HFFc6 (cell line): ENCODE data around the gene STK33. TPM values are rescaled to one million over a fixed set of nuclear protein-coding genes. Genes with fewer than 3 reads are reported as not detected.

Source experiments
- DNase-seq: peaks from one replicate; pipeline ENCODE4 v3.0.0-alpha.2; 2018
- H3K27ac Mint-ChIP-seq: 2 replicates; pipeline ENCODE4 v1.8.0; 2020; ENCODE audit warnings: mild to moderate bottlenecking, mixed read lengths
- H3K27me3 Mint-ChIP-seq: 2 replicates; pipeline ENCODE4 v1.8.0; 2021; ENCODE audit warnings: mild to moderate bottlenecking, moderate library complexity, mixed read lengths; ENCODE audit not compliant: insufficient read depth
- H3K36me3 Mint-ChIP-seq: 2 replicates; pipeline ENCODE4 v1.8.0; 2021; ENCODE audit warnings: low read depth, mixed read lengths
- H3K4me1 Mint-ChIP-seq: 2 replicates; pipeline ENCODE4 v1.8.0; 2020; ENCODE audit warnings: low read depth, mixed read lengths
- H3K4me3 Mint-ChIP-seq: 2 replicates; pipeline ENCODE4 v1.8.0; 2020; ENCODE audit warnings: mild to moderate bottlenecking, moderate library complexity, mixed read lengths
- H3K9me3 Mint-ChIP-seq: 2 replicates; pipeline ENCODE4 v1.8.0; 2020; ENCODE audit warnings: mild to moderate bottlenecking, mixed read lengths
- CTCF ChIP-seq: fragments of 200-600 bp; sonication (generic); IDR thresholded peaks from 2 replicates; pipeline ENCODE4 v1.5.0; 2021; ENCODE audit warnings: antibody characterized with exemption, mild to moderate bottlenecking
- total RNA-seq, 6 experiments: library from RNA; stranded (reverse); fragmentation: NEBNext Ultra II Directional; extraction: Animal tissue kit (Norgen Biotek cat#: 25700); gene quantifications; 2 replicates in 1 of 6; 3 replicates in 5 of 6; pipeline ENCODE4 v1.2.3, GENCODE V29; 2021

Gene STK33
- total RNA-seq, 6 experiments from 2014 or later = 0.73 to 4.0 (median 3.8) TPM; not detected in 1

GRCh38 chr11:8390851-8391612 is 203.0 kb downstream of the STK33 start:
- no peaks in the 10 kb centered on the region for H3K4me1 Mint-ChIP-seq
- no peak for TF ChIP-seq CTCF
- no peaks in the 10 kb centered on the region for H3K9me3 Mint-ChIP-seq
- H3K27ac Mint-ChIP-seq = no peak overlapping the region
- DNase-seq = no peak
- peaks cover 11% of the 10 kb centered on the region for H3K27me3 Mint-ChIP-seq
- H3K36me3 Mint-ChIP-seq = no peaks in the 10 kb centered on the region
- no peak overlapping the region for H3K4me3 Mint-ChIP-seq

GRCh38 chr11:8389029-8389996 is 204.7 kb downstream of the STK33 start:
- no peak overlapping the region for H3K27ac Mint-ChIP-seq
- no peak overlapping the region for H3K4me3 Mint-ChIP-seq
- peaks cover 13% of the 10 kb centered on the region for H3K27me3 Mint-ChIP-seq
- no peak for TF ChIP-seq CTCF
- H3K4me1 Mint-ChIP-seq = no peaks in the 10 kb centered on the region
- no peak for DNase-seq
- no peaks in the 10 kb centered on the region for H3K36me3 Mint-ChIP-seq
- H3K9me3 Mint-ChIP-seq = no peaks in the 10 kb centered on the region

GRCh38 chr11:8387693-8388092 is 206.3 kb downstream of the STK33 start:
- TF ChIP-seq CTCF = no peak
- no peaks in the 10 kb centered on the region for H3K36me3 Mint-ChIP-seq
- H3K4me1 Mint-ChIP-seq = peaks cover 4% of the 10 kb centered on the region
- no peak for DNase-seq
- H3K27me3 Mint-ChIP-seq = peaks cover 13% of the 10 kb centered on the region
- H3K4me3 Mint-ChIP-seq = no peak overlapping the region
- no peak overlapping the region for H3K27ac Mint-ChIP-seq
- H3K9me3 Mint-ChIP-seq = no peaks in the 10 kb centered on the region

GRCh38 chr11:8387141-8387540 is 206.9 kb downstream of the STK33 start:
- peaks cover 8% of the 10 kb centered on the region for H3K4me1 Mint-ChIP-seq
- H3K27ac Mint-ChIP-seq = no peak overlapping the region
- no peak for DNase-seq
- H3K36me3 Mint-ChIP-seq = no peaks in the 10 kb centered on the region
- no peak overlapping the region for H3K4me3 Mint-ChIP-seq
- TF ChIP-seq CTCF = no peak
- peaks cover 13% of the 10 kb centered on the region for H3K27me3 Mint-ChIP-seq
- H3K9me3 Mint-ChIP-seq = no peaks in the 10 kb centered on the region

GRCh38 chr11:8386134-8386864 is 207.7 kb downstream of the STK33 start:
- no peaks in the 10 kb centered on the region for H3K36me3 Mint-ChIP-seq
- H3K27ac Mint-ChIP-seq = no peak overlapping the region
- DNase-seq = no peak
- peaks cover 8% of the 10 kb centered on the region for H3K4me1 Mint-ChIP-seq
- H3K27me3 Mint-ChIP-seq = peaks cover 13% of the 10 kb centered on the region
- H3K9me3 Mint-ChIP-seq = no peaks in the 10 kb centered on the region
- TF ChIP-seq CTCF = no peak
- no peak overlapping the region for H3K4me3 Mint-ChIP-seq
